ENCODE results near the gene FFAR3.
"Not testable (repeated sequence)": the region's sequence is repeated elsewhere in the genome, so short reads cannot be mapped to it uniquely, and the experiment has no call there.

The FFAR3 gene

GRCh38 chr19:35373492-35373891 is 15.2 kb downstream of the FFAR3 start:
- no peaks in the 10 kb centered on the region for H3K4me1 ChIP-seq (ENCODE audit: control insufficient read depth, insufficient read depth, low read length, poor library complexity, severe bottlenecking)

DNA sequence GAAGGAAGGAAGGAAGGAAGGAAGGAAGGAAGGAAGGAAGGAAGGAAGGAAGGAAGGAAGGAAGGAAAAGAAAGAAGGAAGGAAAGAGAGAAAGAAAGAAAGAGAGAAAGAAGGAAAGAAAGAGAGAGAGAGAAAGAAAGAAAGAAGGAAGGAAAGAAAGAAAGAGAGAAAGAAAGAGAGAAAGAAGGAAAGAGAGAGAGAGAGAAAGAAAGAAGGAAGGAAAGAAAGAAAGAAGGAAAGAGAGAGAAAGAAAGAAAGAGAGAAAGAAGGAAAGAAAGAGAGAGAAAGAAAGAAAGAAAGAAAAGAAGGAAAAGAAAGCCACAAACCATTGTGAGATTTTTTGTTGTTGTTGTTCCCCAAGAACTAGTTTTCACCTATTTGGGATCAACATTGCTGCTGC is 15.8 kb downstream of the FFAR3 start:
- DNase-seq; H3K4me3 ChIP-seq (ENCODE audit: insufficient read depth, low read depth, low read length, poor library complexity, severe bottlenecking); H3K36me3 ChIP-seq (ENCODE audit: control insufficient read depth, insufficient read depth, low read length); H3K27ac ChIP-seq (ENCODE audit: insufficient read depth, low read length, poor library complexity, severe bottlenecking); H3K4me1 ChIP-seq (ENCODE audit: control insufficient read depth, insufficient read depth, low read length, poor library complexity, severe bottlenecking); H3K9me3 ChIP-seq (ENCODE audit: control insufficient read depth, low read length); H3K27me3 ChIP-seq (replicated peaks; ENCODE audit: control insufficient read depth, insufficient read depth, low read length, poor library complexity, severe bottlenecking): not testable (repeated sequence)

More at GRCh38 chr19:35373492-35373891, 15.2 kb downstream of the FFAR3 start:
- Histone ChIP-seq H3K27me3 (replicated peaks; ENCODE audit: control insufficient read depth, insufficient read depth, low read length, poor library complexity, severe bottlenecking) (no peaks in the 10 kb centered on the region), H3K9me3 (ENCODE audit: control insufficient read depth, low read length) (no peaks in the 10 kb centered on the region), H3K36me3 (ENCODE audit: control insufficient read depth, insufficient read depth, low read length) (no peaks in the 10 kb centered on the region), H3K27ac (ENCODE audit: insufficient read depth, low read length, poor library complexity, severe bottlenecking) (no peak overlapping the region), H3K4me3 (ENCODE audit: insufficient read depth, low read depth, low read length, poor library complexity, severe bottlenecking) (no peak overlapping the region)
- no peak for DNase-seq

GRCh38 chr19:35375505-35376307 is 17.4 kb downstream of the FFAR3 start:
- no peaks in the 10 kb centered on the region for H3K4me1 ChIP-seq (ENCODE audit: control insufficient read depth, insufficient read depth, low read length, poor library complexity, severe bottlenecking)
- H3K36me3 ChIP-seq (ENCODE audit: control insufficient read depth, insufficient read depth, low read length), result no peaks in the 10 kb centered on the region
- H3K27me3 ChIP-seq (replicated peaks; ENCODE audit: control insufficient read depth, insufficient read depth, low read length, poor library complexity, severe bottlenecking), result no peaks in the 10 kb centered on the region
- no peak overlapping the region for H3K27ac ChIP-seq (ENCODE audit: insufficient read depth, low read length, poor library complexity, severe bottlenecking)
- no peaks in the 10 kb centered on the region for H3K9me3 ChIP-seq (ENCODE audit: control insufficient read depth, low read length)
- no peak for DNase-seq
- H3K4me3 ChIP-seq (ENCODE audit: insufficient read depth, low read depth, low read length, poor library complexity, severe bottlenecking), result no peak overlapping the region

GRCh38 chr19:35377656-35378055 is 19.4 kb downstream of the FFAR3 start:
- Histone ChIP-seq H3K4me1 (ENCODE audit: control insufficient read depth, insufficient read depth, low read length, poor library complexity, severe bottlenecking) (no peaks in the 10 kb centered on the region), H3K36me3 (ENCODE audit: control insufficient read depth, insufficient read depth, low read length) (no peaks in the 10 kb centered on the region), H3K27me3 (replicated peaks; ENCODE audit: control insufficient read depth, insufficient read depth, low read length, poor library complexity, severe bottlenecking) (no peaks in the 10 kb centered on the region), H3K9me3 (ENCODE audit: control insufficient read depth, low read length) (no peaks in the 10 kb centered on the region), H3K4me3 (ENCODE audit: insufficient read depth, low read depth, low read length, poor library complexity, severe bottlenecking) (no peak overlapping the region), H3K27ac (ENCODE audit: insufficient read depth, low read length, poor library complexity, severe bottlenecking) (no peak overlapping the region)
- DNase-seq, result no peak

DNA sequence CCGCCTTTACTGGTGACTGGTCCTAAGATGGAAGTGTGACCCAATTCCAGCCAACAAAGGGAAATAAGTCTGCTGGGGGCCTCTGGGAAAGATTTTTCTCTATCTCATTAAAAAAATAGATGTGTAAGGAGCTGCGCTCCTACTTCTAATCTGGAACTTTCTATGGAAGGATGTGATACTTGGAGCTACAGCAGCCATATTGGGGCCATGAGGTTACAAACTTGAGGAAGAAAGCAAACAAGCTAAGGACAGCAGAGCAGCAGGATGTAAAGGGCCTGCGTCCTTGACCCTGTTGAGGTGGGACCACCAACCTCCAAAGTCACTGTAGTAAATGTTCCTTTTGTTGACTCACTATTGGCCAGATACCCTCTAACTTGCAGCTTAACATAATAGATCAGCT is 20.1 kb downstream of the FFAR3 start:
- H3K4me3 ChIP-seq (ENCODE audit: insufficient read depth, low read depth, low read length, poor library complexity, severe bottlenecking), result no peak overlapping the region

GRCh38 chr19:35379545-35379944 is 21.3 kb downstream of the FFAR3 start:
- H3K4me3 ChIP-seq (ENCODE audit: insufficient read depth, low read depth, low read length, poor library complexity, severe bottlenecking); H3K36me3 ChIP-seq (ENCODE audit: control insufficient read depth, insufficient read depth, low read length); H3K4me1 ChIP-seq (ENCODE audit: control insufficient read depth, insufficient read depth, low read length, poor library complexity, severe bottlenecking); DNase-seq; H3K27ac ChIP-seq (ENCODE audit: insufficient read depth, low read length, poor library complexity, severe bottlenecking); H3K9me3 ChIP-seq (ENCODE audit: control insufficient read depth, low read length); H3K27me3 ChIP-seq (replicated peaks; ENCODE audit: control insufficient read depth, insufficient read depth, low read length, poor library complexity, severe bottlenecking): not testable (repeated sequence)

More for the DNA sequence above, 20.1 kb downstream of the FFAR3 start:
- Histone ChIP-seq H3K36me3 (ENCODE audit: control insufficient read depth, insufficient read depth, low read length) (no peaks in the 10 kb centered on the region), H3K27ac (ENCODE audit: insufficient read depth, low read length, poor library complexity, severe bottlenecking) (no peak overlapping the region), H3K9me3 (ENCODE audit: control insufficient read depth, low read length) (no peaks in the 10 kb centered on the region), H3K4me1 (ENCODE audit: control insufficient read depth, insufficient read depth, low read length, poor library complexity, severe bottlenecking) (no peaks in the 10 kb centered on the region), H3K27me3 (replicated peaks; ENCODE audit: control insufficient read depth, insufficient read depth, low read length, poor library complexity, severe bottlenecking) (no peaks in the 10 kb centered on the region)
- no peak for DNase-seq

DNA sequence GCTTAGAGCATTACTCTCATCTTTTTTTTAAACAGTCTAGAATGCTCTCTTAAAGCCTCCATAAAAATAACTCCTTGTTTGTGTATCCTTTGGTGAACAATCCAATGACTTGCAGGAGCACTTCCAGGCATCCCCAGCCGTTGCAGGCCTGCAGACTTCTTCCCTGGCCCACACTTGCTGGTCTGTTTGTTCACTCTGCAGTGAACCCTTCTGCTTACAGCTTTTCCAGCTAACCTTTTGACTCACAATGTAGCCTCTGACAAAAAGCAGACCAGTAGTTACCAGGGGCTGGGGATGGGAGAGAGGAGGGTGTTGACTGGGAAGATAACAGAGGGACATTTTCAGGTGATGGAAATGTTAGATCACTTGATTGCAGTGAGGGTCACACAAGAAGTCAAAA is 21.7 kb downstream of the FFAR3 start:
- Histone ChIP-seq H3K9me3 (ENCODE audit: control insufficient read depth, low read length) (no peaks in the 10 kb centered on the region), H3K27me3 (replicated peaks; ENCODE audit: control insufficient read depth, insufficient read depth, low read length, poor library complexity, severe bottlenecking) (no peaks in the 10 kb centered on the region), H3K36me3 (ENCODE audit: control insufficient read depth, insufficient read depth, low read length) (no peaks in the 10 kb centered on the region), H3K4me1 (ENCODE audit: control insufficient read depth, insufficient read depth, low read length, poor library complexity, severe bottlenecking) (no peaks in the 10 kb centered on the region), H3K27ac (ENCODE audit: insufficient read depth, low read length, poor library complexity, severe bottlenecking) (no peak overlapping the region), H3K4me3 (ENCODE audit: insufficient read depth, low read depth, low read length, poor library complexity, severe bottlenecking) (no peak overlapping the region)
- DNase-seq, result no peak

DNA sequence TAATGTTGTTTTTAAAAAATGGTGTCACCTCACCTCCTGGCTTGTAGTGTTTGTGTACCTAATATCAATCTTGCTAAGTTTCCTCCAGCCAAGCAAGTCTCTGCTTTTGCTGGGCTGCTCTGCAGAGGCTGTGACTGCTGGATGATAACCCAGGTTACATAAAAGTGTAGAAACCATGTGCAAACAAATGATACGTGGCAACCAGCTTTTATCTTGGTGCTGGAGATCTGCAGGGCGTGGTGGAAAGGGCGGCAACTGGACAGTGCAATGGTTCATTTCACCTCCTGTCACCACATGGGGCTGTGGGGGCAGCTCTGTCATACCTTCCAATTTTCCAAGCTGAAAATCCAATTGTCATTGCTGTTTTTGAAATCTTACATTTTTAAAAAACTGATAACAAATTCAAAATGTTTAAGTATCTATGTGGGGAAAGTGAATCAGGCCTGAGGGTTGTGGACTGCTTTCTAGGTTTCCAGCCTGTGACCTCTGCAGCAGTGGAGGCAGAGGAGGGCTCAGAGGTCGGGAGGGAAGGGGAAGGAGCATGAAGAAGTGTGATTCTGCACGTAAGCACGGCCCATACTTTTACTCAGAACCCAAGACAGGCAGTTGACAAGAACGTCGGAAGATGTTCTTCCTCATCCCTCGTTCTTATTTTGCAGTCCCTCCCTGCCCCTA is 22.3 kb downstream of the FFAR3 start:
- no peak for DNase-seq
- Histone ChIP-seq H3K4me1 (ENCODE audit: control insufficient read depth, insufficient read depth, low read length, poor library complexity, severe bottlenecking) (no peaks in the 10 kb centered on the region), H3K9me3 (ENCODE audit: control insufficient read depth, low read length) (no peaks in the 10 kb centered on the region), H3K27ac (ENCODE audit: insufficient read depth, low read length, poor library complexity, severe bottlenecking) (no peak overlapping the region), H3K27me3 (replicated peaks; ENCODE audit: control insufficient read depth, insufficient read depth, low read length, poor library complexity, severe bottlenecking) (no peaks in the 10 kb centered on the region), H3K4me3 (ENCODE audit: insufficient read depth, low read depth, low read length, poor library complexity, severe bottlenecking) (no peak overlapping the region), H3K36me3 (ENCODE audit: control insufficient read depth, insufficient read depth, low read length) (no peaks in the 10 kb centered on the region)

DNA sequence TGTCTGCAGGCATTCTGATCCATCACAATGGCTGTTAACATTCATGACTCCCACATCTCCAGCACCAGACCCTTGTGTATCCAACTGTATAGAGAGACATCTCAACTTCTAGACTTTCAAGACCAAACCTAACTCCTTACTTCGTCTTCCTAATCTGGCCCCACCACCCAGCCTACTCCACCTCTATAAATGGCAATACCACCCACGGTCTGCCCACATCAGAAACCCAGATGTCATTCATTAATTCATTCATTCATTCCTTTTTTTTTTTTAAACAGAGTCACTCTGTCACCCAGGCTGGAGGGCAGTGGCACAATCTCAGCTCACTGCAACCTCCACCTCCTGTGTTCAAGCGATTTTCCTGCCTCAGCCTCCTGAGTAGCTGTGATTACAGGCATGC is 23.1 kb downstream of the FFAR3 start:
- Histone ChIP-seq H3K4me1 (ENCODE audit: control insufficient read depth, insufficient read depth, low read length, poor library complexity, severe bottlenecking) (no peaks in the 10 kb centered on the region), H3K27ac (ENCODE audit: insufficient read depth, low read length, poor library complexity, severe bottlenecking) (no peak overlapping the region), H3K9me3 (ENCODE audit: control insufficient read depth, low read length) (no peaks in the 10 kb centered on the region), H3K27me3 (replicated peaks; ENCODE audit: control insufficient read depth, insufficient read depth, low read length, poor library complexity, severe bottlenecking) (no peaks in the 10 kb centered on the region), H3K4me3 (ENCODE audit: insufficient read depth, low read depth, low read length, poor library complexity, severe bottlenecking) (no peak overlapping the region), H3K36me3 (ENCODE audit: control insufficient read depth, insufficient read depth, low read length) (no peaks in the 10 kb centered on the region)
- no peak for DNase-seq

DNA sequence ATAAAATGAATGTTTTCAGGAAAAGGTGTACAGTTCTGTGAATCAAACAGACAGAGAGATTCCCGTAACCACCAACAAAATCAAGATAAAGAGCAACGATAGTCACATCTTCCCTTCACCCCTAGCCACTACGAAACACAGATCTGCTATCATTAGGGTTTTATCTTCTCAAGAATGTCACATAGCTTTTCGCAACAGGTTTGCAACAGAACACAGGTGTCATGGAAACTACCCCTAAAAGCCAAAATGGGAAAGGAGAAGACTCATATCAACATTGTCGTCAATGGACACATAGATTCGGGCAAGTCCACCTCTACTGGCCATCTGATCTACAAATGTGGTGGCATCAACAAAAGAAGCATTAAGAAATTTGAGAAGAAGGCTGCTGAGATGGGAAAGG is 23.7 kb downstream of the FFAR3 start:
- no peaks in the 10 kb centered on the region for H3K4me1 ChIP-seq (ENCODE audit: control insufficient read depth, insufficient read depth, low read length, poor library complexity, severe bottlenecking)
- H3K9me3 ChIP-seq (ENCODE audit: control insufficient read depth, low read length), result no peaks in the 10 kb centered on the region
- DNase-seq, result no peak
- no peaks in the 10 kb centered on the region for H3K27me3 ChIP-seq (replicated peaks; ENCODE audit: control insufficient read depth, insufficient read depth, low read length, poor library complexity, severe bottlenecking)
- no peak overlapping the region for H3K27ac ChIP-seq (ENCODE audit: insufficient read depth, low read length, poor library complexity, severe bottlenecking)
- H3K4me3 ChIP-seq (ENCODE audit: insufficient read depth, low read depth, low read length, poor library complexity, severe bottlenecking), result no peak overlapping the region
- no peaks in the 10 kb centered on the region for H3K36me3 ChIP-seq (ENCODE audit: control insufficient read depth, insufficient read depth, low read length)
